BLaER1 (cell line): ENCODE results near the gene MED8.
"Not testable (repeated sequence)": the region's sequence is repeated elsewhere in the genome, so short reads cannot be mapped to it uniquely, and the experiment has no call there.

Experiments used
- H3K27ac ChIP-seq: shearing (Covaris generic); formaldehyde crosslinking; 2 replicates; pipeline ENCODE4 v1.8.1; 2022
- H3K27me3 ChIP-seq: shearing (Covaris generic); formaldehyde crosslinking; 2 replicates; pipeline ENCODE4 v1.8.1; 2022
- H3K36me3 ChIP-seq: shearing (Covaris generic); formaldehyde crosslinking; 2 replicates; pipeline ENCODE4 v1.8.1; 2022
- H3K4me1 ChIP-seq: shearing (Covaris generic); formaldehyde crosslinking; 2 replicates; pipeline ENCODE4 v1.8.1; 2022
- H3K4me2 ChIP-seq: shearing (Covaris generic); formaldehyde crosslinking; 2 replicates; pipeline ENCODE4 v1.8.1; 2022
- H3K4me3 ChIP-seq: shearing (Covaris generic); formaldehyde crosslinking; 2 replicates; pipeline ENCODE4 v1.8.1; 2022
- H3K9ac ChIP-seq: shearing (Covaris generic); formaldehyde crosslinking; 2 replicates; pipeline ENCODE4 v1.8.1; 2022
- H3K9me3 ChIP-seq: shearing (Covaris generic); formaldehyde crosslinking; 2 replicates; pipeline ENCODE4 v1.8.1; 2022
- H4K20me1 ChIP-seq: shearing (Covaris generic); formaldehyde crosslinking; 2 replicates; pipeline ENCODE4 v1.8.1; 2022
- Cebpa-rat ChIP-seq: shearing (Covaris generic); IDR thresholded peaks from 2 replicates; pipeline ENCODE4 v1.8.1; 2022

Gene MED8

DNA sequence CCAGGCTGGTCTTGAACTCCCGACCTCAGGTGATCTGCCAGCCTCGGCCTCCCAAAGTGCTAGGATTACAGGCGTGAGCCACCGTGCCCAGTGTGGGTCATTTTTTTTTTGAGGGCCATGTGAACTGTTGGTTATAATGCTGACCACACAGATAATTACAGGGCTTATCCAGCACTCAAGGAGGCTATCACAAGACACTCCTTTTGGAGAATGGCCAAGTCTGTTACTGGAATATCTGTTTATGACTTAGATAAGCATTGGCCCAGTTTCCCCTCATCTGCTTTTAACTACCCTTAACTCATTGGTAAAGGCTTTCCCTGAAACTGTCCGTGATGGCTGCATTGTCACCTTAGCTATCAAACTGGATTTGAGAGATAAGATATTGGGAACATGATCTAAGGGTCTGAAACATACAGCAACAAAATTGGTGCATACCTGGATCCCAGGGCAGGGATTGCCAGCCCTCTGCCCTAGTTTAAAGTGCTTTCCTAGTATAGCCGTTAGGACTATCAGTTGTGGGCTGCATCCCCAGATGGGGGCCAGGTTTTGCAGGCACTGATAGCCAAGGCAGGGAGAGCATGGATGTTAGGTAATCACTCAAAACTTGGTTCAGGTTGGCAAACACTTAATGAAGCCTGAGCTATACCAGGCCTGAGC lies 15.7 kb upstream of the MED8 start:
- H4K20me1 ChIP-seq: peaks cover 24% of the 10 kb centered on the region
- H3K4me1 ChIP-seq: no peaks in the 10 kb centered on the region
- no peaks in the 10 kb centered on the region for H3K27me3 ChIP-seq
- H3K9ac ChIP-seq: no peak overlapping the region
- H3K4me2 ChIP-seq: no peak overlapping the region
- H3K9me3 ChIP-seq: no peaks in the 10 kb centered on the region
- no peak overlapping the region for H3K4me3 ChIP-seq
- peaks cover 84% of the 10 kb centered on the region for H3K36me3 ChIP-seq
- no peak for TF ChIP-seq Cebpa-rat
- H3K27ac ChIP-seq: no peak overlapping the region

DNA sequence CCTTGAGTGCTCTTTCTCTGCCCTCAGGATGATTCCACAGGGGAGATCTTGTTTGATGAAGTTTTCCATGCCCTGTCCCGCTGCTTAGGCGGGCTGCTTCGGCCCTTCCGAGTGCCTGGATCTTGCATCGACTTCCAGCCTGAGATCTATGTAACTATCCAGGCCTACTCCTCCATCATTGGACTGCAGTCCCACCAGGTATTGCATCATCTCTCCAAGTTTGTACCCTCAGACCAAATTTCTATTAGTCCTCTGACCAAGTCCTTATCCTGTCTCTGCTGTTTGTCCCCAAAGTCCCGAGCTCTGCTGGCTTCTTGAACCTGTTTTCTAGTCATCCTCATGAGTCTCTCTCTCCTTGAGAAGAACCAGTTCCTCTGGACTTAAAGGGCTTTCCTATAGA lies 14.8 kb upstream of the MED8 start:
- no peak overlapping the region for H3K4me3 ChIP-seq
- no peaks in the 10 kb centered on the region for H3K4me1 ChIP-seq
- H3K9ac ChIP-seq: no peak overlapping the region
- peak; percentile 58 for TF ChIP-seq Cebpa-rat
- no peaks in the 10 kb centered on the region for H3K9me3 ChIP-seq
- peaks cover 24% of the 10 kb centered on the region for H4K20me1 ChIP-seq
- no peaks in the 10 kb centered on the region for H3K27me3 ChIP-seq
- peaks cover 76% of the 10 kb centered on the region for H3K36me3 ChIP-seq
- no peak overlapping the region for H3K4me2 ChIP-seq
- no peak overlapping the region for H3K27ac ChIP-seq

DNA sequence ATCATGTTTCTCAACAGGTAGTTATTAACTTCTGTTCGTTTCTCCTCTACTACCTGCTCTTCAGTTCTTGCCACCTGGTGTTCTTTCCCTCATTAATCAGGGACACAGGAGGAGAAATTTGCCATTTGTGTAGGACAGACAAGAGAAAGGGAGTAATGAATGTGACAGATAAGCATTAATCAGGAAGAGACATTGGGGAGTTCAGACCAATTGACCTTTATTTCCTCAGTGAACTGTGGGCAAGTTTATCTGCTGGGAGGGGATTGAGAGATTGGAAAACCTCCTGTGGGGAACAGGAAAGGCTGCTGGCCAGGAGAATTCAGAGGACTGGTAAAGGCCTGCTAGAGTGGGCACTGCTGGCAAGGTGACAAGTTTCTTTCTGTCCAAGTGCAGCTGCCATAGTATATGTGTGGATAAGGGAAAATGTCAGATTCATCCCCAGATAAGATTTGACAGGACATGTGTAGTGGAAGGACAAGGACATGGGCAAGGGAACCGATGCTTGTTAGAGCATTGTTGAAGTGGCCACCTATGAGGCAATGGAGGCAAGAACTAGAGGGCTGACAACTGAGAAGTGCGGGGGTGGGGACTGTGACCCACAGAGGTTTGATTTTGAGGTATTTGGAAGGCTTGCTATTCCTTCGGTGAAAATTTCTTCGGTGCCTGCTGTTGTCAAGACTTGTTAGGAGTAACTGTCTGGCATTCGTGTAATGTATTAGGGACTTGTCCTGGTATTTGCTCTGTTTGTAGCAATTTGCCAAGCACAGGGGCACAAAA lies 12.7 kb upstream of the MED8 start:
- H3K9ac ChIP-seq: no peak overlapping the region
- peaks cover 64% of the 10 kb centered on the region for H3K36me3 ChIP-seq
- no peaks in the 10 kb centered on the region for H3K9me3 ChIP-seq
- no peak overlapping the region for H3K4me2 ChIP-seq
- H3K27me3 ChIP-seq: no peaks in the 10 kb centered on the region
- H4K20me1 ChIP-seq: peaks cover 30% of the 10 kb centered on the region
- no peak overlapping the region for H3K4me3 ChIP-seq
- no peaks in the 10 kb centered on the region for H3K4me1 ChIP-seq
- TF ChIP-seq Cebpa-rat: no peak
- no peak overlapping the region for H3K27ac ChIP-seq

DNA sequence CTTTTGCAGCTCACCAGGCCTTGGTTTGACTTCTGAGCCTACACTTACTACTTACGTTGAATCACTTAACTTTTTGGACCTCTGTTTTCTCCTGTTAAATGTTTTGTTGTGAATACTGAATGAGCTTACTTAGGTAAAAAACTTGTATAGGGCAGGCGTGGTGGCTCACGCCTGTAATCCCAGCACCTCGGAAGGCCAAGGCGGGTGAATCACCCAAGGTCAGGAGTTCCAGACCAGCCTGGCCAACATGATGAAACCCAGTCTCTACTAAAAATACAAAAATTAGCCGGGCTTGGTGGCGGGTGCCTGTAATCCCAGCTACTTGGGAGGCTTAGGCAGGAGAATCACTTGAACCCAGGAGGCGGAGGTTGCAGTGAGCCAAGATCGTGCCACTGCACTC lies 10.8 kb upstream of the MED8 start:
- H3K9me3 ChIP-seq, H3K4me2 ChIP-seq, H3K4me1 ChIP-seq, H3K27ac ChIP-seq, H3K4me3 ChIP-seq, H3K27me3 ChIP-seq, H3K9ac ChIP-seq: not testable (repeated sequence)
- Histone ChIP-seq H4K20me1 (peaks cover 37% of the 10 kb centered on the region), H3K36me3 (peaks cover 58% of the 10 kb centered on the region)

DNA sequence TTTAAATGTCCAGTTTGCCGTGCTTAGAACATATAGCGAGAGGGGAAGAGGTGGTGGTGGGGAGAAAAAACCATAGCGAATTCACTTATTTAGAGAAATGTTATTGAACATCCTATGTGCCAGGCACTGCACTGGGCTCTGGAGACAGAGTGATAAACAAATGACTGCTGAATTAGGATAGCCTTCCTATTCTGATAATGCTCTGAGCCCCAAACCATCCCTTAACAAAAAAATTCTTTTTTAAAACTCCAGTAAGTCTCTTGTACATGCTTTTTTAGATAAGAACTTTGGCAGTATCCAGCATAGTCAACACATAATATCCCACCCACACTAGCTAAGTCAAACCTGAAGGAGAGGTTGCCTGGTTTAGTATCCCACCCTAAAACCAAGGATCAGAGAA lies 8.6 kb upstream of the MED8 start:
- Histone ChIP-seq H3K4me2 (no peak overlapping the region), H3K9me3 (no peaks in the 10 kb centered on the region), H3K27ac (no peak overlapping the region), H3K9ac (no peak overlapping the region), H4K20me1 (peaks cover 42% of the 10 kb centered on the region), H3K27me3 (no peaks in the 10 kb centered on the region; the same call in 1 of the 2 replicates), H3K4me1 (no peaks in the 10 kb centered on the region), H3K36me3 (peaks cover 50% of the 10 kb centered on the region), H3K4me3 (no peak overlapping the region)
- no peak for TF ChIP-seq Cebpa-rat

DNA sequence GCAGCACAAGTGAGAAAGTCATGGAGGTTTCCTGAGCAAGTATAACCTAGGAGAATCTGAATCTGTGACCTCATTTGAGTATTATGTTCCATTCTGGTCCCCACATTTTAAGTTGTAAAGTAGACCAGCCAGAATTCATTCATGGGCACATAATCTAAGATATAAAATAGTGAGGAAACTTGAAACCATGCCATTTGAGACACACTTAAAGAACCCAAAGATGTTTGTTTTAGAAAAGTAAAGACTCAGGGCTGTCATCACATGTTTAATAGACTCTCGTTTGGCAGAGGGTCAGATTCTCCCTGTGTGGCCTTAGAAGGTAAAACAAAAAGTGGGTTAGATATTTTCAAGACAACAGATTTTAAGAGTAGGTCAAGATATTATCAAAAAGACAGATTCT lies 6.5 kb upstream of the MED8 start:
- Histone ChIP-seq H3K4me2 (no peak overlapping the region), H4K20me1 (peaks cover 24% of the 10 kb centered on the region; the same call in 1 of the 2 replicates), H3K9me3 (no peaks in the 10 kb centered on the region), H3K27ac (no peak overlapping the region), H3K4me1 (peaks cover 2% of the 10 kb centered on the region), H3K27me3 (no peaks in the 10 kb centered on the region; the same call in 1 of the 2 replicates), H3K4me3 (no peak overlapping the region), H3K36me3 (peaks cover 37% of the 10 kb centered on the region), H3K9ac (no peak overlapping the region)
- TF ChIP-seq Cebpa-rat: no peak

DNA sequence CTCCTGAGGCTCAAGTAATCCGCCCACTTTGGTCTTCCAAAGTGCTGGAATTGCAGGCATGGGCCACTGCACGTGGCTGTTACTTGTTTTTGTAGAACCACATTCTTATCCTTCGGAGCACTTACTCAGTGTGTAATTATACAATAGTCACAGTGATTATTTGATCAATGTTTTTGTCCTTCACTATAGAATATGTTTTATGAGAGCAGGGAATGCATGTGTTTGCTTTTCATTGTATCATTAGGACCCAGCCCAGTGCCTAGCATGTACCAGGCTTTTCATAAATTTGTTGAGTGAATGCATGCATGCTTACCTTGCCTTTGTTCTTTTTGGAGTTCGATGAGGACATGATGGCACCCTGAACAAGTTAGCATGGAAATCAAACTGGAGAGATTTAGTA lies 5.9 kb upstream of the MED8 start:
- Histone ChIP-seq H3K36me3 (peaks cover 37% of the 10 kb centered on the region), H3K27me3 (no peaks in the 10 kb centered on the region; the same call in 1 of the 2 replicates), H3K4me2 (no peak overlapping the region), H3K27ac (no peak overlapping the region), H3K9ac (no peak overlapping the region), H4K20me1 (peaks cover 19% of the 10 kb centered on the region; the same call in 1 of the 2 replicates), H3K4me1 (peaks cover 7% of the 10 kb centered on the region), H3K4me3 (no peak overlapping the region), H3K9me3 (no peaks in the 10 kb centered on the region)
- TF ChIP-seq Cebpa-rat: no peak

- no peaks in the 10 kb centered on the region for H3K9me3 ChIP-seq
- H3K4me1 ChIP-seq: peaks cover 24% of the 10 kb centered on the region
- H3K27me3 ChIP-seq: no peaks in the 10 kb centered on the region; the same call in 1 of the 2 replicates
- H3K9ac ChIP-seq: no peak overlapping the region
- no peak overlapping the region for H3K4me2 ChIP-seq
- TF ChIP-seq Cebpa-rat: no peak
- H3K4me3 ChIP-seq: no peak overlapping the region
- H4K20me1 ChIP-seq: peaks cover 22% of the 10 kb centered on the region; the same call in 1 of the 2 replicates
- peaks cover 32% of the 10 kb centered on the region for H3K36me3 ChIP-seq
- no peak overlapping the region for H3K27ac ChIP-seq
Observed at GRCh38 chr1:43392702-43393101, 3.1 kb upstream of the MED8 start.

DNA sequence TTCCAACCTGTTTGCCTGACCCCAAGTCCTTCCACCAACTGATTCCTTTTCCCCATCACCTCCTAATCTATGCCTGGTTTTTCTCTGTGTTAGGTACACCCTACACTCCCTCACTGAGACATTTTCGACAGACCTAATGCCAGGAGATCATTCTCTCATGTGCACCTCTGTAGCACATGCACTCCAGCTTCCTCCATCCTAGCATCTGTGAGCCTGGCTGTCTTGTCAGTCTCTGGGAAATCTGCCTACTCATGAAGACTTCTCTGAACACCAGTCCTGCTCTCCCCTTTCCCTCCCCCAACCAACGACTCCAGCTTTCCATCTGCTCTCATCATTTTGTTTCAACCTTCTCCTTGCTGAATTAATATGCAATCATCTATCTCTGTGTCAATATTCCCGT lies 987 bp downstream of the MED8 start:
- Histone ChIP-seq H3K36me3 (peaks cover 43% of the 10 kb centered on the region), H3K27ac (no peak overlapping the region), H3K9ac (peak overlapping the region; percentile 84), H3K27me3 (no peaks in the 10 kb centered on the region), H3K9me3 (no peaks in the 10 kb centered on the region), H3K4me2 (peak overlapping the region; percentile 90), H3K4me1 (peaks cover 25% of the 10 kb centered on the region), H3K4me3 (peak overlapping the region; percentile 83), H4K20me1 (peaks cover 8% of the 10 kb centered on the region; the same call in 1 of the 2 replicates)
- no peak for TF ChIP-seq Cebpa-rat

DNA sequence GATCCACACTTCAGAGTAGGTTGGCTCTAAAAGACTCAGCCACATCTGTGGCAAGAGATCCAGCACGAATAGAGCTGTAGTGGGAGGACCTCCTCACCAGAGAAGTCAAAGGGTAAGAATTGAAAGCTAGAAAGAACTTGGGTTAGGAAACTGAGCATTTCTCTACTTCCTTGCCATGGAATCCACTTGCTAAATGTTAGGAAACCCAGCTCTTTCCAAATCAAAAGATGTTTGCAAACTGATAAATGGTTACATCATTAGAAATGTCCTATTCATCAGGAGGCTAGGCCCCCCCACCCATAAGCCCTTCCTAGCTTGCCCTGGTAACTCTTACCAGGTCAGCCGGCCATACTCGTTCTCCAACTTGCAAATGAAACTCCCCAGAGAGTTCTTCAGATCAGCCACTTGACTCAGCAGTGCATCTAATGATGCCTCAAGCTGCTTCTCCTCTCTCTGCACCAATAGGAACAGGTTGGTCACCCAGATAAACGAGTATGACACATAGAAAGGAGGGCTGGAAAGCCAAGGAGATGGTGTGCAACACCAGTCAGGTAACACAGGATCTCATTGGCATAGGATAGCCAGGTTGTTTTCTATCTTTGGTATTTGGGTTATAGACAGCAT lies 1.5 kb downstream of the MED8 start:
- H3K9me3 ChIP-seq: no peaks in the 10 kb centered on the region
- peak overlapping the region; percentile 84; the same call in 1 of the 2 replicates for H3K9ac ChIP-seq
- H4K20me1 ChIP-seq: peaks cover 8% of the 10 kb centered on the region; the same call in 1 of the 2 replicates
- no peak for TF ChIP-seq Cebpa-rat
- peaks cover 25% of the 10 kb centered on the region for H3K4me1 ChIP-seq
- H3K4me3 ChIP-seq: peak overlapping the region; percentile 83; the same call in 1 of the 2 replicates
- H3K4me2 ChIP-seq: peak overlapping the region; percentile 90
- H3K27me3 ChIP-seq: no peaks in the 10 kb centered on the region
- no peak overlapping the region for H3K27ac ChIP-seq
- peaks cover 48% of the 10 kb centered on the region for H3K36me3 ChIP-seq
